GM18873 (cell line): ENCODE data around the gene PKNOX2.

Experiments used
- ATAC-seq: cut with Tn5 transposase; IDR thresholded peaks from one replicate; pipeline ENCODE4 v1.9.1; 2021; ENCODE audit warnings: mild to moderate bottlenecking, moderate library complexity, moderate number of reproducible peaks; ENCODE audit not compliant: unreplicated experiment, low FRiP score

PKNOX2 gene

DNA sequence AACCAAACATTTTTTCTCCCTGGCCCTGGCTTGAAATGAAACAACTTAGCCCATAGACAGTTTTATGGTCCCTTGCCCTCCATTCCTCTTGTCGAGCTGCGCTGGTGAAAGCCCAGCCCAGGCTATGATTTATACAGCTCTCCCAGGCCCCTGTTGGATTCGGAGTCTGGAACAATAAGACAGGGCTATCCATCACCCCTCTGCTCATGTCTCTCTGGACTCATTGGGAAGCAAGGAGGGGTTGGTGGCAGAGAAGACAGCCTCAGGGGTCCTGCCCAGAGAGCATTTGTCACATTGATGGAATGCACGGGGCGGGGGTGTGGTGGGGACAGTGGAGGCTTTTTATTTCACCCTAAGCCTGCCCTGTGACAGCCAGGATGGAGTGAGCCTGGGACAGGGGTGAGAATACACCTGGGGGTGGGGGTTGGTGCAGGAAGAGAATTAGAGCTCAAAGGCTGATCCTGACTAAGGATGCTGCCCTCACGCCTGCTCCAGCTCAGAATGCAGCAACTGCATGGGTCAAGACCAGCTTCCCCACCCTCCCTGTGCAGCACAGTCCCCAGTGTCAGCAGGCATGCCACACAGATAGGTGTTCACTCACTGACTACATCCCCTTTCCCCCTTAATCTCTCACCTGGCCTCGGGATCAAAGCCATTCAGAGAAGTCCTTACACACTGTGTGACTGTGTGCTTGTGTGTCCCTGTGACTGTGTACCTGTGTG lies 10.0 kb upstream of the PKNOX2 start:
- no peak for ATAC-seq

DNA sequence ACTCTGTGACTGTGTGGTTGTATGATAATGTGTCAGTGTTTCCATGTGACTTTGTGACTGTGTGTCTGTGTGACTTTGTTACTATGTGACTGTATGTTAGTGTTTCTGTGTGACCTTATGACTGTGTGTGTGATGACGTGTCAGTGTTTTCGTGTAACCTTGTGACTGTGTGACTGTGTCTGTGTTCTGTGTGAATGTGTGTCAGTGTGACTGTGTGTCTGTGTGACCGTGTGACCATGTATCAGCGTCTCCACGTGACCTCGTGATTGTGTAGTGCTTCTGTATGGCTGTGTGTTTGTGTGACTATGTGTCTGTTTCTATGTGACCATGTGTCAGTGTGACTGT lies 9.5 kb upstream of the PKNOX2 start:
- no peak for ATAC-seq

DNA sequence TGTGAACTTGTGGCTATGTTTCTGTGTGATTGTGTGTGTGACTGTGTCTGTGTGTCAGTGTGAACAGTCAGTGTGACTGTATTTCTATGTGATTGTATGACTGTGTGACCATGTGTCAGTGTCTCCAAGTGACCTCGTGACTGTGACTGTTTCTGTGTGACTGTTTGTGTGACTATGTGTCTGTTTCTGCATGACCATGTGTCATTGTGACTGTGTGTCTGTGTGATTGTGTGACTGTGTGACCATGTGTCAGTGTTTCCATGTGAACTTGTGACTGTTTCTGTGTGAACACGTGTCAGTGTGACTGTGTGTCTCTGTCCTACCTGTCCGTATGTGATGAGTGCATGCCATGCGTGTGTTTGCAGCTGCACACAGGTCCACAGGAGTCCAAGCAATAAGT lies 8.8 kb upstream of the PKNOX2 start:
- ATAC-seq = no peak

DNA sequence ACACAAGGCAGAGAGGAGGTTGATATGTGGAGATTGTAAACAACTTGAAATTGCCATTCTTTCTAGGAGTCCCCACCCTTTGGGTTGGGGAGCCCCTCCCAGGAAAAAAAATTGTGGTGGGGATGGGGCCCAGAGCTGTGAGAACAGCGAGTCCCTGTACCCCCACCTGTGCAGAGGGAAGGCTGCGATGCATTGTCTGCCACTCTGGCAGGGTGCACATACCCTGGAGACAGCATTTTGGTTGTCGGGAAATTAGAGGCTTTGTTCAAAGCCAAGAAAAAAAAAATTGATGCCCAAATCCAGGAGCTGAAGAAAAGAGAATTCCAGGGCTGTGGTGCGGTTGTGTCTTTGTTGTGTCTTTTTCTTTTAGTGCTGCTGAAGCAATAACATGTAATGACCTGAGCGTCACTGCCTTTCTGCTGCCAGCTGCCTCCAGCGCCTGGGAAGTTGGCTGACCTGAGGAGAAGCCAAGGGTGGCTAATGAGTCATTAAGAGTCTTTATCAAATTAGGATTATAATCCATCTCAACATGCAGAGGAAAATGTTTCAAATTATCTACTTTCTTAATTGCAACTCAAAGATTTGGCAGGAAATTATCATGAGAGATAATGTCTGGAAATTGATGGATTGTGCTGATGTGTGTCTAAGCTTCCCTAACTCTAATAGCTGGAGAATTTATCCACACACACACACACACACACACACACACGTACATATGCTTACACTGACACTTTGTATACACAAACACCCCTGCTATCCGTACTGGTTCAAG lies 8.0 kb upstream of the PKNOX2 start:
- ATAC-seq = no peak

DNA sequence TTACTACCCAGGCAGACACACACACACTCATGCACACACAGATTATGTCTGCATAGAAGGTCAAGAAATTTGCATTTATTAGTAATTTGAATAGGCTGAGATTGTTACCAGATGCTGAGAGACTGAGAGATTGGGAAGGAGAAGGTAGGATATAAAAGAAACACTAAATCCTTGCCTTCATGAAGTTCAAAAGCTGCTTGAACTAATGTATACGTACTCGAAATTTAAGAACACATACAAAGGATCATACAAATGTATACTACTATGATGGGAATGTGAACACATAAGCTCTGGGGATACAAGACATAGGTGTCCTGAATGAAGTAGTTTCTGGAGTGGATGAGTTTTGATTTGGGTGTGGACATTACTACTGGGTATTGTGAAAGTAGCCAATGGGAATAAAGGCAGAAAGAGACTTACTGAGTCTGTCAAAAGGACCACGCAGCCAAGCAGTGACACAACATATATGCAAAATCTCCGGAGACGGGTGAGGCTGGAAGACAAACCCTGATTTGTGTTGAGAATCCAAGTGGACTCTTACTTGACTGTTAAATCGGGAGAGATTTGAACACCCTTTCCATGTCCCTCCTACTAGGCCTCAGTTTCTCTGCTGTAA lies 7.3 kb upstream of the PKNOX2 start:
- no peak for ATAC-seq

DNA sequence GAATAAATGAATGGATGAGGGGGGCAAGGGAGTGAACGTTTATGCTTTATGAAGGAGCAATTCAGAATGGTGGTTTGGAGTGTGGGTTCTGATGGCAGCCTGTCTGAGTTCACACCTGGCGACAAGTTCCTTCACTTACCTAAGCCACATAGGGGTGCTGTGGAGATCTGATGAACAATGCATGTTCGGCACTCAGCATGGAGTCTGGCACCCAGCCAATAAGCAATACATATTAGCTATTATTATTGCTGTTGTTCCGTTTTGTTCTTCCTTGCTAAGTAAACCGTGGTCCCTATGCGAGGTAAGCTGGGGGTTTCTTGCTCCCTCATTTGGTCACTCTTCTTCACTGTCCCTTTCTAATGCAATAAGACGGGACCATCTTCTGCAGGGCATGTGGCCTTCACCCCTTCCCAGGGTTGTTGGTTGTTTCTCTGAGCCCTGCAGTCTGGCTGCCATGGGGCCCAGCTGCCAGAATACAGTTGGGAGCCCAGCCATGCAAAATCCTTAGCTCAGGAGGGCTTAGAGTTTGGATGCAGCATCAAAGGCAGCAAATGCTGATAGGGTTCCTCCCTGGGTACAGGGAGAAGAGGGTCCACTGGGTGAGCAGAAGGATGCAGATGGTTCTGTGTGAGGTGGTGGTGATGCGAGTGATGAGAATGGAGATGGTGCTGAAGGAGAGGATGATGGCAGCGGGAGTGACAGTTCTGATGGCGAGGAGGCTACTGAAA lies 6.4 kb upstream of the PKNOX2 start:
- ATAC-seq = no peak

DNA sequence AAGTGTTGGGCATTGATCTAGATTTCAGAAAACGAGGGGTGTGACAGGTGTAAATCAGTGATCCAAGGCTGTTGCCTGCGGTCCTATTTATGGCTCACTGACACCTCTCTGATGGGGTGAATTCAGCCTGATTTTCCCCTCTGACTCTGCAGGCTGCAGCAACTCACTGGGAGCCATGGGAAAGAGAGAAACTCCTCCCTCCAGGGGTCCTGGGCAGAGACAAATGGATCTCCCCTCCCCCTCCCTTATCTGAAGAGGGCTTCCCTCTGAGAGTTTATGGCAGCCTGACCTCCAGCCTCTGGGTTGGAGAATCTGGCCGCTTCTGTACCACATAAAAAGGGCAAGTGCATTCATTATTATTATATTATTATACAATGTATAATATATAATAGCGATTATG lies 1.8 kb upstream of the PKNOX2 start:
- no peak for ATAC-seq

DNA sequence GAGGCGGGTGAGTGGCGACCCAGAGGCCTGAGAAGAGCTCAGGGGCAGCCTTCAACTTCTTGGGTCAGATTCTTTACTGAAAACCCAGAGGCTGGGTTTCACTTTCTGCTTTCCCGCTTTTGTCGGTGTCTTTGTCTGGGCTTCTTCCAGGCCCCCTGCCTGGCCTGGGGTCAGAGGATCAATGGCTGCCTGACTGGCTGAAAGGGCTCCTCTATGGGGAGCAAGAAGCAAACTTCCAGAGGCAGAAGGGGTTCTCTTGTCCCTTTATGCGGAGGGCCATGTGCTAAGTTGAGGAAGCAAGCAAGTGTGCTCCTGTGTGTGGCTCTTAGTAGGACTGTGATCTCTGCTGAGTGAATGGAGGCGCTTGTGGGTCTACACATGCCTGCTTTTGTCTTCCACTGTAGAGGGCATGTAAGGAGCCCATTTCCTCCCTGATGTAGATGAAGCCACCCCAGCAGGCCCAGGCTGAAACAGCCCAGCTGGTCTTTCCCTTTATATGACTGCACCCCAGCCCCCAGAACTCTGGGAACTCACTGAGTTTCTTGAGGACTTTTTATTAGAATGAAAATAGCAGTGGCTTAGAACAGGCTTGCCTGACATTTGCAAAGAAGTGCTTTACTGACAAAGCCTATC lies 1.0 kb upstream of the PKNOX2 start:
- no peak for ATAC-seq

DNA sequence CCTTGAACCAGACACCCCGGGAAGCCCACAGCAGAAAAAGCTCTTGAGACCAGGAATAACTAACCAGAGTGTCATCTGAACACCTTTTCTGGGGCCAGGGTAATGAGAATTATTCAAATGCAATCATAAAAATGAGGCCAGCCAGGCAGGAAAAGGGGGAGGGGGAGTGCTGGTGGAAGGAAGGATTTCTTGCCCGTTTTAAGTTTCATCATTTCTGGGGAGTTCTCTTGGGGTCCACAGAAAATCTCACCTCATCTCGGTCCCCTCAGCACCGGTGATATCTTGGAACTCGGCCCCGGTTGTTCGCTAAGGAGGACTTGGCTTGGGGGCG lies 495 bp upstream of the PKNOX2 start:
- no peak for ATAC-seq

DNA sequence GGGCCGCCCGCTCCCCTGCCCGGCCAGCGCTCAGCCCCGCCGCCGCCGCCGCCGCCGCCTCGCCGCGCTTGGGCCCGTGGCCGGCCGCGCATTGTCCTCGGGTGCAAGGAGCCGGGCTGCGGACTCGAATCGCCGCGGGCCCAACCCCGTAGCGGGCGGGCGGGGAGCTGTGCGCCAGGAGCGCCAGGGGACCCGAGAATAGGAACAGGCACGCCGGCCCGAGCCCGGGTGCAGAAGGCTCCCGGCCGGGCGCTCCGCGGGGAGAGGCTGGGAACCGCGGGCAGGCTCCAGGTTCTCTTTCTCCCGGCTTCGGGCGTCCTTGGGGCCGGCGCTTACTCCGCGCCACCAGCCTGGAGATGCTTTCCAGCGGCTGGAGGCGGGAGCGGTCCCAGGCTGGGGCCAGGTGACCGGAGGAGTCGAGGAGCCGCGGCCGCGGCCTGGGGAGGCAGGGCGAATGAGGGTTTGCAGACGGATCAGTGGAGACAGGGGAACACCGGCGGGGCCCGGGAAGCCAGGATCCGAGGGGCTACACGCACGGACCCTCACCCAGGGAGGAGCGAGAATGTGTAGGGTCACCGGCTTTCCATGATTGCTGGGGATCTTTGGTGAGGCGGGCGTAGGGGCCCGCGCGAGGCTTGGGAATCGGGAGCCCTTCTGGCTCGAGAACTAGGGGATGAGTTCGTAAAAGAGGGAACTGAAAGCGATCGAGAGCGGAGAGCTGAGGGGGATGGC lies 726 bp downstream of the PKNOX2 start:
- ATAC-seq = no peak

DNA sequence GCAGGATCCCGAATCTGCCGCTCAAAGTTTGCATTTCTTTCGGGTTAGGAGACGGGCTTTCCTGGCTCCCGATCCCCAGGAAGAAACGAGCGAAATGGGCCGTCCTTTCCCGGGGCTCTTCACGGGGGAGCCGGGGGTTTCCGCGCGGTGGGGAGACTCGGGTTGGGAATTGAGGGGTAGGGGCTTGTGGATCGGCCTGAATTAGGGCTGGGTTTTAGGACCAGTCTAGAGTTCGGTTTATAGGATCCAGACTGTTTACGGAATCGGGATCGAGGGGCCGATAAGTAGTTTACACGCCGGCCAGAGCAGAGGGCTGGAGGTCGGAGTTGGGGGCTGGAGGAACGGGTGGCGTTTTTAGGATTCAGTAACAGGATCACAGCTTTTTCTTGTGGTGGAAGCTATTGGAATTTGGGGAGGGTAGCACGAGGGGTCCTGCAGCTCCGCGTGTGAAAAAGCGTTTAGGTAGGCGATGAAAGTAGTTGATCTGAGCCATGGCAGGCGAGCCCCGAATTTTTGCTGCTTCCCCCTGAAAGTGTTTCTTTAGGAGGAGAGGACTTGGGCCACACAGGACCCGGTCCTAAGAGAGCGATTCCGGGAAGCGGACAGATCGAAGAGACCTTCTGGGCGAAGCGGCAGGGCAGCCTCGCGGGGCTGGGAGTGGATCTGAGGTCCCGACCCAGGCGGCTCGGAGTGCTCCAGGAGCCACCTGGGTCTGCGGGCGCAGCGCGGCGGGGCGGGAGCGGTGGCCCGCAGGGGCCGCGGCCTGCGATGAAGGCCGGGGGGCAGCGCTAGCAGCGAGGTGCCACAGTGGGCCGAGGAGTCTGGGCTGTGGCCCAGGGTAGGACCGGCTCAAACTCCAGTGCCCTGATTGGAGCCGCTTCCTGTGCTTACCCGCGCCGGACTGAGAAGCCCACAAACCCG lies 1.6 kb downstream of the PKNOX2 start:
- no peak for ATAC-seq

DNA sequence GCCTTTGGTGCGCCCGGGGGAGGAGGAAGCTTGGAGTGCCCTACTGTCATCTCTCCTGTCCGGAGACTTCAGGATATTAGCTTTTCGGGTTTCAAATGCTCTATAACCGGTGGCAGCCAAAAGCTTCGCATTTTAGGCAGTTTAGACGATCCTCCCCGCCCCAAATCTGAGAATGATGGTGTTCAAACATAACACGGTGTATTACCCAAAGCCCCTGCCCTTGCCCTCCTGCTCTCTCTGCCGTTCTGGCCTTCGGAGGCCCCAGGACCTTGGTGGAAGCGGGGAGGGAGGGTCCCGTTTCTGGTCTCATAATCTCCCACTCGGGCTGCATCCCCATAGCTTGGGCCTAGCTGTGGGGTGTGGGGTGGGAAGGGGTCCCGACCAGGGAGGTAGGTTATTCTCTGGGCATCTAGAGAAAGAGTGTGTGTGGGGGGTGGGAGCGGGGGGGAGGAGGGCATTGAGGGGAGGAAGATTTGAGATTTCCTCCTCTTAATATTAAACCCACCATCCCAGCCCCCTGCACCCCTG lies 2.3 kb downstream of the PKNOX2 start:
- ATAC-seq = no peak

DNA sequence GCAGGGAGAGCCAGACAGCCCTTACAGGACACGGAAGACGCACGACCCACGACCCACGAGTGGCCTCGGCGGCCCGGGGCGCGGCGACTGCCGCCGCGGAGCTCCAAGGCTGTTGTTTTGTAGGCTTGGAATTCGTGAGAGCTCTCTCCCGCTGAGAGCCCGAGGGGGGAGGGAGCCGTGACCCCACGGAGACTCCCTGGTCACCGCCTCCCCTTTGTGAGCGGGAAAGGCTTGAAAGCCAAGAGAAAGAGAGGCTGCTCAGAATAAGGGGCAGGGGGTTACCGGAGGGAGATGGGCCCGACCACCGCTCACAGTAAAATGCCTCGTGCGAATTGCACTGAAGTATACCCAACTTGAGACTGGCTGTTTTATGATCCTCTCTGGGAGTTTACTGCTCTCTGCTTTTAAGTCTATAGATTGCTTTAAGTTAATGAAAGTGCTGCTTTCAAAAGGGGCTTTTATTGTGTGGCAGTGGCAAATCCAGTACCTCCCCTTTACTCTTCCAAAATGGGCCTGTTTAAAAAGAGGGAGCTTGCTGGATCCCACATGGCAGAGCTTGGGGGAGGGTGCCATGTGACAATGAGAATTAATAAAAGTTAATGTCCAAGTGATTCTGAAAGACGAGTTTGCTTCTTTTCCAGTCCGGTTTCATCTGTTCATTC lies 2.9 kb downstream of the PKNOX2 start:
- no peak for ATAC-seq

DNA sequence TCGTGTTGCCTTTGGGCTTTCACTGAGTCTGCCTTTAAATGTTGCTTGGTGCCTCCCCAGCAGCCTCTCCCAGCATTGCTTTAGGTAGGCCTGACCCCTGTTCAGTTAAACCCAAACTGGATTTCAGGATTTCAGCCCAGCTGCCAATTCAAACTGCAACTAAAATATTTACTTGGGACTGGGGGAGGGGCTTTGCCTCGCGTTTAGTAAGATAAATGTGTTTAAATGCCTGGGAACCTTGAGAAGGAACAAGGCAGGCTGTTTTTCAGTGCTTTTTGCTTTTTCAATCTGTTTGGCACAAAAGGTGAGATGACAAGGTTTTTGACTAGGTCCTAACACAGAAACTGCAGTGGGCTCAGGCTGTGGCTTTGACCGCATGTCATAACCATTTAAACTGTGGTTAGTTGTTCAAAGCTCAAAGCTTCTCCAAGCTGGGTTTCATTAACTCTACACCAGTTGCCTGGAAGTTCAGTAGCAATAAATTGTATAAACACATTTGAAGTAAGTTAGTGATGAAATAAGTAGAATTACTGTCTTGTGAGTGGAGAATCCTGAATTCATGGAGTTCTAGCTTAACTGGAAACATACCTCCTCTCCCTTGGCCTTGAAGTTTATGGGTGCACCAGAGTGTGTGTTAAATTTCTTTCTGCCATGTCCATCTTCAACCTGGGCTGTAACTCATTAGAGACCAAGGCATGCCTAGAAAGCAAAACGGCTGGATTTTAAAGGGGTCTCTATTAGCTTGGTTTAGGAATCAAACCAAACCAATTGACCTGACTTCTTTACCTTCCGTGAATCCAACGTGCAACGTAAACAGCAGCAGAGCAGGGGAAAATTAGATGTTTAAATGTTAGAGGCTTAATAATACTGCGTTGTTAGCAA lies 3.6 kb downstream of the PKNOX2 start:
- no peak for ATAC-seq

DNA sequence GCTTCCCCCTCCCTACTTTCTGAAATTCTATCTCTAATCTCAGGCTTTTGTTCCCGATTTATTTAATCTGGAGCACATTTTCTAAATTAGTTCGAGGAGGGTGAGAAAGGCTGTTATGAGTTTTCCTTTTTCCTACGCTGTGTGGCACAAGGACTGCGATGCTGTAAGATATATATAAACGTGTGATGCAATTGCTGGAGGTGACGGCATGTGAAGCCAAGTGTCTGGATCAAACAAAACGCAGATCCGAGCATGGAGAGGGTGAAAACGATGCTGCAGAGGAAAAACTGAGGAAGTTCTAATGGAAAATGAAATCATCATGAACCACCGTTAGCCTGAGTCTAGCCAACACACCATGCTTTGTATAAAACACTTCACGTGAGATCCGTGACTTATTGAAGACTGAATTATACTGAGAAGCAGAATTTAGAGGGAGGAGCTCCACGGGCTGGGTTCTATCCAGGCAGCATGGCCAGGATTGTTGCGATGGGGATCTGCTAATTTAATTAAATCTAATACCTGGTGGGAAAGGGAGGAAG lies 4.4 kb downstream of the PKNOX2 start:
- ATAC-seq = no peak

DNA sequence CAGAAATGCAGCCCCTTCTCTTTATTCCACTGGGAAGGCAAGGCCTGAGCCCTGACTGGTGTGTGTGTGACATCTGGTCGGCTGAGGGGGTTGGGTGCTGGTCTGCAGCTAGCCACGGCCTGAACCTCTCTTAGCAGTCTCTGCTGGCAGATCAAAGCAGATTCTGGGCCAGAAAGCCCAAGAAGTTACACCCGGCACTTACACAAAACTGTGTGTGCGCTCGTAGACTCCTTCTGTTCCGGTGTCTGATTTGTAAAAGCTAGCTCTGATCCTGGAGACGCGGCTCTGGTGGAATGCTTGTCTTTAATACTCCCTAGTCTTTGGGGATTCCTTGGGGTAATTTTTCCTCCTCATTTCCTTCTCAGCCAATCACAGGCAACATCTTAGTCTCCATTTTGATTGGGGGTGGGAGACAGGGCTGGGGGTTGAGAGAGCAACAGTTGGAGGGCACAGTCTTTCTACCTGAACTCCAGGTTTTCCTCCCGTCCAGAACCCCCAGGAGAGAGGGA lies 5.5 kb downstream of the PKNOX2 start:
- ATAC-seq = no peak

DNA sequence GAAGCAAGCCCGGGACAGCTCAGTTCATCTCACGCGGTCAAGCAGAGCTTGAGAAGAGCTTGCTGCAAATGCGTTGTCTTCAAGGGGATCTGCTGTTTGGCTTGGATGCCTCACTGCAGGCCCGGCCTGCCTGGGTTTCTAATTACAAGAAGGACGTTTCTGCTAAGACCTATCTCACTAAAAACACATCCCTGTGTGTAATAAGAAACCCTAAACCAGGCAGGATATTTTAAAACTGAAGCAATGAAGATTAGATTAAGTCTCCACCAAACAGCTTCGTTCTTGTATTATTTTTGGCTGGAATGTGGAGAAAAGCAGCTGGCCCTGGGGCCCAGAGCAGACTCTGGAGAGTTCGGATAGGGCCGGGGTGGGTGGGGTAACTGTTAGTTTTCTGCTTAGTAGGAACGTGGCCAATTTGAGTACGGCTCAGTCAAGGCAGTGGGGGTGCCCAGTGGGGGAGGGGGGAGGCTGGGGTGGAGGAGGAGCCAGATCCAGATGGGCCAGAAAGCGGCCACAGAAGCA lies 6.0 kb downstream of the PKNOX2 start:
- ATAC-seq = no peak
